GM12878 (cell line): ENCODE results near the gene NLRC3.

ENCODE experiments used
- CEBPB ChIP-seq, 2 experiments: fragments of 150-350 bp in 1 of 2; IDR thresholded peaks; 2 replicates each; pipeline ENCODE4 v1.6.1; 2012 to 2014; ENCODE audit warnings: low read depth in 2 of 2, low read length in 2 of 2, borderline replicate concordance in 1 of 2, inconsistent platforms in 1 of 2
- ELK1 ChIP-seq: IDR thresholded peaks from 2 replicates; pipeline ENCODE4 v1.6.1; 2012; ENCODE audit warnings: low read depth, low read length, improper control_type of control experiment
- EZH2 ChIP-seq: IDR thresholded peaks from 2 replicates; pipeline ENCODE4 v1.6.1; 2012; ENCODE audit warnings: low read depth, mild to moderate bottlenecking, control low read depth, inconsistent platforms, low read length, borderline replicate concordance; ENCODE audit not compliant: control insufficient read depth
- GABPA ChIP-seq: IDR thresholded peaks from 2 replicates; pipeline ENCODE4 v1.6.1; 2014; ENCODE audit warnings: antibody characterized with exemption, low read depth, mild to moderate bottlenecking, inconsistent platforms
- HDAC6 ChIP-seq: fragments of 200-600 bp; sonication (generic); IDR thresholded peaks from one replicate; pipeline ENCODE4 v1.8.0; 2017; ENCODE audit warnings: antibody characterized with exemption; ENCODE audit not compliant: unreplicated experiment
- MAX ChIP-seq: IDR thresholded peaks from 2 replicates; pipeline ENCODE4 v1.6.1; 2012; ENCODE audit warnings: low read depth, low read length, improper control_type of control experiment
- POLR2A ChIP-seq: IDR thresholded peaks from 2 replicates; pipeline ENCODE4 v1.6.1; 2011; ENCODE audit warnings: low read depth, mild to moderate bottlenecking, low read length
- RFX5 ChIP-seq: IDR thresholded peaks from 2 replicates; pipeline ENCODE4 v1.6.1; 2011; ENCODE audit warnings: low read depth, low read length, improper control_type of control experiment
- TCF7 ChIP-seq: IDR thresholded peaks from 2 replicates; pipeline ENCODE4 v1.6.1; 2014; ENCODE audit warnings: antibody characterized with exemption, borderline replicate concordance
- ZZZ3 ChIP-seq: IDR thresholded peaks from 2 replicates; pipeline ENCODE4 v1.6.1; 2011; ENCODE audit warnings: low read depth; ENCODE audit not compliant: control insufficient read depth, insufficient read length
- TF ChIP-seq, protein P1 (sequence below), 3 experiments: IDR thresholded peaks in 2 of 3; conservative IDR thresholded peaks in 1 of 3; 2 replicates each; pipeline ENCODE4 v1.5.1; 2011; ENCODE audit warnings: low read depth in 3 of 3, low read length in 3 of 3, mild to moderate bottlenecking in 3 of 3, control low read depth in 2 of 3, moderate library complexity in 2 of 3, inconsistent platforms in 1 of 3, mixed read lengths in 1 of 3; ENCODE audit not compliant: control insufficient read depth in 2 of 3, insufficient read depth in 1 of 3; ENCODE audit errors: extremely low read depth in 1 of 3
- TF ChIP-seq, protein P2 (sequence below): fragments of 450-650 bp; formaldehyde crosslinking; IDR thresholded peaks from 2 replicates; pipeline ENCODE4 v1.5.0; 2022; ENCODE audit warnings: mild to moderate bottlenecking, missing genetic modification characterization

GRCh38 chr16:3550851-3551847 lies 26.1 kb downstream of the NLRC3 start:
- TF ChIP-seq MAX (no peak), EZH2 (no peak), HDAC6 (no peak), CEBPB (IDR thresholded peaks at IDR 0.05; ENCODE audit: borderline replicate concordance in 1 of 2, low read depth in 2 of 2, low read length in 2 of 2) (no peak), RFX5 (no peak), ZZZ3 (no peak), POLR2A (no peak), TCF7 (no peak), ELK1 (no peak), GABPA (no peak)
- TF ChIP-seq, protein P1, sequence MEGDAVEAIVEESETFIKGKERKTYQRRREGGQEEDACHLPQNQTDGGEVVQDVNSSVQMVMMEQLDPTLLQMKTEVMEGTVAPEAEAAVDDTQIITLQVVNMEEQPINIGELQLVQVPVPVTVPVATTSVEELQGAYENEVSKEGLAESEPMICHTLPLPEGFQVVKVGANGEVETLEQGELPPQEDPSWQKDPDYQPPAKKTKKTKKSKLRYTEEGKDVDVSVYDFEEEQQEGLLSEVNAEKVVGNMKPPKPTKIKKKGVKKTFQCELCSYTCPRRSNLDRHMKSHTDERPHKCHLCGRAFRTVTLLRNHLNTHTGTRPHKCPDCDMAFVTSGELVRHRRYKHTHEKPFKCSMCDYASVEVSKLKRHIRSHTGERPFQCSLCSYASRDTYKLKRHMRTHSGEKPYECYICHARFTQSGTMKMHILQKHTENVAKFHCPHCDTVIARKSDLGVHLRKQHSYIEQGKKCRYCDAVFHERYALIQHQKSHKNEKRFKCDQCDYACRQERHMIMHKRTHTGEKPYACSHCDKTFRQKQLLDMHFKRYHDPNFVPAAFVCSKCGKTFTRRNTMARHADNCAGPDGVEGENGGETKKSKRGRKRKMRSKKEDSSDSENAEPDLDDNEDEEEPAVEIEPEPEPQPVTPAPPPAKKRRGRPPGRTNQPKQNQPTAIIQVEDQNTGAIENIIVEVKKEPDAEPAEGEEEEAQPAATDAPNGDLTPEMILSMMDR (IDR thresholded peaks at IDR 0.05 in 2 of 3, conservative IDR thresholded peaks at IDR 0.05 in 1 of 3; ENCODE audit: control insufficient read depth in 2 of 3, extremely low read depth in 1 of 3, insufficient read depth in 1 of 3, low read depth in 3 of 3, low read length in 3 of 3), result no peak
- TF ChIP-seq, protein P2, sequence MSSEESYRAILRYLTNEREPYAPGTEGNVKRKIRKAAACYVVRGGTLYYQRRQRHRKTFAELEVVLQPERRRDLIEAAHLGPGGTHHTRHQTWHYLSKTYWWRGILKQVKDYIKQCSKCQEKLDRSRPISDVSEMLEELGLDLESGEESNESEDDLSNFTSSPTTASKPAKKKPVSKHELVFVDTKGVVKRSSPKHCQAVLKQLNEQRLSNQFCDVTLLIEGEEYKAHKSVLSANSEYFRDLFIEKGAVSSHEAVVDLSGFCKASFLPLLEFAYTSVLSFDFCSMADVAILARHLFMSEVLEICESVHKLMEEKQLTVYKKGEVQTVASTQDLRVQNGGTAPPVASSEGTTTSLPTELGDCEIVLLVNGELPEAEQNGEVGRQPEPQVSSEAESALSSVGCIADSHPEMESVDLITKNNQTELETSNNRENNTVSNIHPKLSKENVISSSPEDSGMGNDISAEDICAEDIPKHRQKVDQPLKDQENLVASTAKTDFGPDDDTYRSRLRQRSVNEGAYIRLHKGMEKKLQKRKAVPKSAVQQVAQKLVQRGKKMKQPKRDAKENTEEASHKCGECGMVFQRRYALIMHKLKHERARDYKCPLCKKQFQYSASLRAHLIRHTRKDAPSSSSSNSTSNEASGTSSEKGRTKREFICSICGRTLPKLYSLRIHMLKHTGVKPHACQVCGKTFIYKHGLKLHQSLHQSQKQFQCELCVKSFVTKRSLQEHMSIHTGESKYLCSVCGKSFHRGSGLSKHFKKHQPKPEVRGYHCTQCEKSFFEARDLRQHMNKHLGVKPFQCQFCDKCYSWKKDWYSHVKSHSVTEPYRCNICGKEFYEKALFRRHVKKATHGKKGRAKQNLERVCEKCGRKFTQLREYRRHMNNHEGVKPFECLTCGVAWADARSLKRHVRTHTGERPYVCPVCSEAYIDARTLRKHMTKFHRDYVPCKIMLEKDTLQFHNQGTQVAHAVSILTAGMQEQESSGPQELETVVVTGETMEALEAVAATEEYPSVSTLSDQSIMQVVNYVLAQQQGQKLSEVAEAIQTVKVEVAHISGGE, result no peak
